ENCODE results near the gene ST3GAL3.

- TF ChIP-seq EZH2phosphoT487 (IDR thresholded peaks at IDR 0.05; ENCODE audit: low read depth, severe bottlenecking, unreplicated experiment) (no peak), CTCF (IDR thresholded peaks at IDR 0.05; ENCODE audit: poor library complexity) (no peak), EZH2 (IDR thresholded peaks at IDR 0.05; ENCODE audit: borderline replicate concordance) (no peak)
These were observed 129.1 kb downstream of the ST3GAL3 start for GRCh38 chr1:43836267-43836951.

All from hepatocyte (in vitro differentiated cells).